ENCODE results near the gene SLC6A4. TPM values are rescaled to one million over a fixed set of nuclear protein-coding genes. Genes with fewer than 3 reads are reported as not detected.

SLC6A4 gene
- total and polyA plus RNA-seq, 10 of the 15 experiments (the other 5 are each of a cell fraction or from before 2014, with no cell fraction given): 5.3 to 20.6 (median 10.1) TPM

DNA sequence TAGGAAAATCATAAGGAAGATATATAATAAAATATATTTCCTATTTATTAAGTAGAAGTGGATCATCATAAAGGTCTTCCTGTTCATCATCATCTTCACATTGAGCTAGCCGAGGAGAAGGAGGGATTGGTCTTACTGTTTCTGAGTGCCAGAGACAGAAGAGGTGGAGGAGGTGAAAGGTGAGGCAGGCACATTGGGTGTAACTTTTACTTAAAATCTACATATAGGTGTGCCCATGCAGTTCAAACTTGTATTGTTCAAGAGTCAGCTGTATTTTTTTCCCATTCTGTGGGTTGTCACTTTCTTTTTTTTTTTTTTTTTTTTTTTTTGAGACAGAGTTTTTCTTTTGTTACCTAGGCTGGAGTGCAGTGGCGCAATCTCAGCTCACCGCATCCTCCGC is 84.0 kb downstream of the SLC6A4 start:
- no peak overlapping the region for H2AFZ ChIP-seq (ENCODE audit: control insufficient read depth, low read depth, low read length)
- FAIRE-seq (no peak), DNase-seq (ENCODE audit: low read depth, low spot score) (no peak), ATAC-seq (no peak)
- peaks cover 9% of the 10 kb centered on the region for H3K79me2 ChIP-seq (ENCODE audit: control insufficient read depth, insufficient read depth, low read length)
- ChIA-PET POLR2A (interaction anchor here (0.7 to 1.4 kb wide), 2 partner anchors 12 to 174 kb away, joined by 3 read pairs; no protein-coding TSS in a partner anchor), SMC1A (ENCODE audit: uncharacterized antibody, unreplicated experiment) (interaction anchor here (0.8 to 2.6 kb wide), 8 partner anchors 9 to 184 kb away, joined by 3 to 16 read pairs (median 3); no protein-coding TSS in a partner anchor), RAD21 (ENCODE audit: unreplicated experiment) (interaction anchor here (0.5 to 0.7 kb wide), 2 partner anchors 11 to 62 kb away, joined by 3 read pairs; no protein-coding TSS in a partner anchor), CTCF (interaction anchor here (1.2 to 2.6 kb wide), 4 partner anchors 10 to 47 kb away, joined by 4 to 8 read pairs (median 6); no protein-coding TSS in a partner anchor)
- H3K27me3 ChIP-seq (replicated peaks in 1 of 2; ENCODE audit: control insufficient read depth in 2 of 2, insufficient read depth in 2 of 2, low read length in 1 of 2): no peaks in the 10 kb centered on the region
- H3K4me1 ChIP-seq (ENCODE audit: control insufficient read depth, insufficient read depth, low read length): no peaks in the 10 kb centered on the region; the same call in 1 of the 2 replicates
- no peak overlapping the region for H3K4me3 ChIP-seq
- peaks cover 0 to 3% of the 10 kb centered on the region in 2 experiments; a peak in 2 of 4 replicates for H3K36me3 ChIP-seq (ENCODE audit: control insufficient read depth in 2 of 2, insufficient read depth in 2 of 2, low read length in 1 of 2)
- 83% methylated on average over 4 of the region's 4 CpGs for WGBS (ENCODE audit: insufficient coverage, insufficient replicate concordance, low lambda C conversion rate, missing lambda C conversion rate)
- H4K20me1 ChIP-seq (ENCODE audit: control insufficient read depth, insufficient read depth): no peaks in the 10 kb centered on the region
- no peak overlapping the region for H3K27ac ChIP-seq (ENCODE audit: control insufficient read depth, insufficient read depth)
- no peaks in the 10 kb centered on the region; the same call in 2 of the 3 replicates for H3K9me3 ChIP-seq (replicated peaks; ENCODE audit: control insufficient read depth, insufficient read depth, low read length)
- H3K9ac ChIP-seq (ENCODE audit: control insufficient read depth, insufficient read depth, low read length): no peak overlapping the region
- TF ChIP-seq ZNF24 (IDR thresholded peaks at IDR 0.05) (no peak), SUPT20H (IDR thresholded peaks at IDR 0.05; ENCODE audit: borderline replicate concordance, control insufficient read depth, low read depth, low read length) (no peak), POLR2AphosphoS2 (IDR thresholded peaks at IDR 0.05; ENCODE audit: low read depth, low read length) (no peak)
- TF ChIP-seq, protein P1, sequence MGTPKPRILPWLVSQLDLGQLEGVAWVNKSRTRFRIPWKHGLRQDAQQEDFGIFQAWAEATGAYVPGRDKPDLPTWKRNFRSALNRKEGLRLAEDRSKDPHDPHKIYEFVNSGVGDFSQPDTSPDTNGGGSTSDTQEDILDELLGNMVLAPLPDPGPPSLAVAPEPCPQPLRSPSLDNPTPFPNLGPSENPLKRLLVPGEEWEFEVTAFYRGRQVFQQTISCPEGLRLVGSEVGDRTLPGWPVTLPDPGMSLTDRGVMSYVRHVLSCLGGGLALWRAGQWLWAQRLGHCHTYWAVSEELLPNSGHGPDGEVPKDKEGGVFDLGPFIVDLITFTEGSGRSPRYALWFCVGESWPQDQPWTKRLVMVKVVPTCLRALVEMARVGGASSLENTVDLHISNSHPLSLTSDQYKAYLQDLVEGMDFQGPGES (IDR thresholded peaks at IDR 0.05): no peak
- no TSS peak for BruUV-seq (replicated peaks)
- H3K4me2 ChIP-seq (ENCODE audit: control insufficient read depth, insufficient read depth): no peak overlapping the region
- intact Hi-C loops (cut with micrococcal nuclease; ENCODE audit: unreplicated experiment) (no loop called here), in situ Hi-C loops (cut with MboI) (no loop called here)

DNA sequence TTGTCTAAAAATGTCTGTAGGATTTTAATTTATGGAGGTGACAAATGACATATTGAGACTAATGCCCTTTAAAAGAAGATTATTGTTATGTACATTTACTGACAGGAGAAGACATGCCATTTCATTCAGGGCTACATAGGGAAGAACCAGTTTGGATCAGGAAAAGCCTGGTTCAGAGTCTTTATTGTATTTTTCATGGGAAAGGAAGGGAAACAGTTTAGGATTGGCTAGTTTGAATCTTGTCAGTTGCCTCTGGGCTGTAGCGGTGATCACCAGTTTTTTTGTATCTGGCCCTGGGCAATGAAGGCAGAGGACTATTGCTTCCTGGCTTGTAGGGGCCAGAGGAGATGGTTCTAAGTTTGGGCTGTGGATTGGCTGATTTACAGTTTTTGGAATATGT is 87.1 kb downstream of the SLC6A4 start:
- no peaks in the 10 kb centered on the region; the same call in 2 of the 3 replicates for H3K9me3 ChIP-seq (replicated peaks; ENCODE audit: control insufficient read depth, insufficient read depth, low read length)
- FAIRE-seq (no peak), DNase-seq (ENCODE audit: low read depth, low spot score) (no peak), ATAC-seq (no peak)
- ChIA-PET CTCF (interaction anchor here (1.0 to 3.9 kb wide), 3 partner anchors 23 to 47 kb away, joined by 3 to 16 read pairs (median 5); no protein-coding TSS in a partner anchor), SMC1A (ENCODE audit: uncharacterized antibody, unreplicated experiment) (interaction anchor here (0.9 to 1.2 kb wide), 3 partner anchors 18 to 44 kb away, joined by 3 to 5 read pairs (median 4); no protein-coding TSS in a partner anchor), RAD21 (ENCODE audit: unreplicated experiment) (no interaction called here), POLR2A (interaction anchor here (0.6 to 2.0 kb wide), 3 partner anchors 14 to 846 kb away, joined by 4 to 10 read pairs (median 5); no protein-coding TSS in a partner anchor)
- intact Hi-C loops (cut with micrococcal nuclease; ENCODE audit: unreplicated experiment): no loop called here
- no peaks in the 10 kb centered on the region for H4K20me1 ChIP-seq (ENCODE audit: control insufficient read depth, insufficient read depth)
- WGBS (ENCODE audit: insufficient coverage, insufficient replicate concordance, low lambda C conversion rate, missing lambda C conversion rate): 100% methylated on average over 1 of the region's 1 CpG
- H3K79me2 ChIP-seq (ENCODE audit: control insufficient read depth, insufficient read depth, low read length): peaks cover 10% of the 10 kb centered on the region
- H3K4me2 ChIP-seq (ENCODE audit: control insufficient read depth, insufficient read depth): no peak overlapping the region
- H3K27ac ChIP-seq (ENCODE audit: control insufficient read depth, insufficient read depth): no peak overlapping the region; the same call in 1 of the 2 replicates
- H3K36me3 ChIP-seq (ENCODE audit: control insufficient read depth in 2 of 2, insufficient read depth in 2 of 2, low read length in 1 of 2): no peaks in the 10 kb centered on the region; a peak in 1 of 4 replicates
- H3K4me3 ChIP-seq: no peak overlapping the region
- H3K4me1 ChIP-seq (ENCODE audit: control insufficient read depth, insufficient read depth, low read length): no peaks in the 10 kb centered on the region; the same call in 1 of the 2 replicates
- in situ Hi-C loops (cut with MboI): no loop called here
- H3K9ac ChIP-seq (ENCODE audit: control insufficient read depth, insufficient read depth, low read length): no peak overlapping the region
- H2AFZ ChIP-seq (ENCODE audit: control insufficient read depth, low read depth, low read length): no peak overlapping the region
- BruUV-seq (replicated peaks): no TSS peak
- no peaks in the 10 kb centered on the region for H3K27me3 ChIP-seq (replicated peaks in 1 of 2; ENCODE audit: control insufficient read depth in 2 of 2, insufficient read depth in 2 of 2, low read length in 1 of 2)
- TF ChIP-seq CREM (IDR thresholded peaks at IDR 0.05; ENCODE audit: low read depth): no peak
- no peak for TF ChIP-seq GABPA (IDR thresholded peaks at IDR 0.05; ENCODE audit: low read depth)
- TF ChIP-seq, protein P2, sequence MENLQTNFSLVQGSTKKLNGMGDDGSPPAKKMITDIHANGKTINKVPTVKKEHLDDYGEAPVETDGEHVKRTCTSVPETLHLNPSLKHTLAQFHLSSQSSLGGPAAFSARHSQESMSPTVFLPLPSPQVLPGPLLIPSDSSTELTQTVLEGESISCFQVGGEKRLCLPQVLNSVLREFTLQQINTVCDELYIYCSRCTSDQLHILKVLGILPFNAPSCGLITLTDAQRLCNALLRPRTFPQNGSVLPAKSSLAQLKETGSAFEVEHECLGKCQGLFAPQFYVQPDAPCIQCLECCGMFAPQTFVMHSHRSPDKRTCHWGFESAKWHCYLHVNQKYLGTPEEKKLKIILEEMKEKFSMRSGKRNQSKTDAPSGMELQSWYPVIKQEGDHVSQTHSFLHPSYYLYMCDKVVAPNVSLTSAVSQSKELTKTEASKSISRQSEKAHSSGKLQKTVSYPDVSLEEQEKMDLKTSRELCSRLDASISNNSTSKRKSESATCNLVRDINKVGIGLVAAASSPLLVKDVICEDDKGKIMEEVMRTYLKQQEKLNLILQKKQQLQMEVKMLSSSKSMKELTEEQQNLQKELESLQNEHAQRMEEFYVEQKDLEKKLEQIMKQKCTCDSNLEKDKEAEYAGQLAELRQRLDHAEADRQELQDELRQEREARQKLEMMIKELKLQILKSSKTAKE (IDR thresholded peaks at IDR 0.05; ENCODE audit: low read depth, poor library complexity, severe bottlenecking): no peak
- TF ChIP-seq ZZZ3 (IDR thresholded peaks at IDR 0.05; ENCODE audit: control insufficient read depth, insufficient read length, low read depth): no peak
- TF ChIP-seq, protein P3, sequence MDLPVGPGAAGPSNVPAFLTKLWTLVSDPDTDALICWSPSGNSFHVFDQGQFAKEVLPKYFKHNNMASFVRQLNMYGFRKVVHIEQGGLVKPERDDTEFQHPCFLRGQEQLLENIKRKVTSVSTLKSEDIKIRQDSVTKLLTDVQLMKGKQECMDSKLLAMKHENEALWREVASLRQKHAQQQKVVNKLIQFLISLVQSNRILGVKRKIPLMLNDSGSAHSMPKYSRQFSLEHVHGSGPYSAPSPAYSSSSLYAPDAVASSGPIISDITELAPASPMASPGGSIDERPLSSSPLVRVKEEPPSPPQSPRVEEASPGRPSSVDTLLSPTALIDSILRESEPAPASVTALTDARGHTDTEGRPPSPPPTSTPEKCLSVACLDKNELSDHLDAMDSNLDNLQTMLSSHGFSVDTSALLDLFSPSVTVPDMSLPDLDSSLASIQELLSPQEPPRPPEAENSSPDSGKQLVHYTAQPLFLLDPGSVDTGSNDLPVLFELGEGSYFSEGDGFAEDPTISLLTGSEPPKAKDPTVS (IDR thresholded peaks at IDR 0.05; ENCODE audit: low read depth, low read length): no peak
- no peak for TF ChIP-seq FOS (IDR thresholded peaks at IDR 0.05; ENCODE audit: borderline replicate concordance, extremely low read depth, insufficient read length)
- TF ChIP-seq FOXM1 (IDR thresholded peaks at IDR 0.05; ENCODE audit: low read depth, low read length): no peak
- TF ChIP-seq PML (IDR thresholded peaks at IDR 0.05; ENCODE audit: low read length): no peak
